ENCODE results near the gene RNF207.

DNA sequence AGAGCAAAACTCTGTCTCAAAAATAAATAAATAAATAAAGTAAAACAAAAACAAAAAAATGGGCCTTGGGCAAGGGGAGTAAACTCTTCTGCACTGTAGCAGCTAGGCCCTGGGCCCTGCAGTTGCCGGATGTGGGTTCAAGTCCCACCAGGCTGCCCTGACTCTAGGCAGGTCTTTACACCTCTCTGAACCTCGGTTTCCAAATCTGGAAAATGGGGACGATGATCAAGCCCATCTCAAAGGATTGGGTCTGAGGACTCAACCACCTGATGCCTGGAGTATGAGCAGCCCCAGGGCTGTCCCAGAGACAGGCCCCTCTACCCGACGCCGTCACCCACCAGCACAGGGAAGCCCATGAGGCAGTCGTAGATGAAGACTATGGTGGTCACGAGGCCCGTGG lies 47.5 kb downstream of the RNF207 start:
- TF ChIP-seq, protein P1, sequence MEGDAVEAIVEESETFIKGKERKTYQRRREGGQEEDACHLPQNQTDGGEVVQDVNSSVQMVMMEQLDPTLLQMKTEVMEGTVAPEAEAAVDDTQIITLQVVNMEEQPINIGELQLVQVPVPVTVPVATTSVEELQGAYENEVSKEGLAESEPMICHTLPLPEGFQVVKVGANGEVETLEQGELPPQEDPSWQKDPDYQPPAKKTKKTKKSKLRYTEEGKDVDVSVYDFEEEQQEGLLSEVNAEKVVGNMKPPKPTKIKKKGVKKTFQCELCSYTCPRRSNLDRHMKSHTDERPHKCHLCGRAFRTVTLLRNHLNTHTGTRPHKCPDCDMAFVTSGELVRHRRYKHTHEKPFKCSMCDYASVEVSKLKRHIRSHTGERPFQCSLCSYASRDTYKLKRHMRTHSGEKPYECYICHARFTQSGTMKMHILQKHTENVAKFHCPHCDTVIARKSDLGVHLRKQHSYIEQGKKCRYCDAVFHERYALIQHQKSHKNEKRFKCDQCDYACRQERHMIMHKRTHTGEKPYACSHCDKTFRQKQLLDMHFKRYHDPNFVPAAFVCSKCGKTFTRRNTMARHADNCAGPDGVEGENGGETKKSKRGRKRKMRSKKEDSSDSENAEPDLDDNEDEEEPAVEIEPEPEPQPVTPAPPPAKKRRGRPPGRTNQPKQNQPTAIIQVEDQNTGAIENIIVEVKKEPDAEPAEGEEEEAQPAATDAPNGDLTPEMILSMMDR (IDR thresholded peaks at IDR 0.05; ENCODE audit: poor library complexity, severe bottlenecking): no peak
- TF ChIP-seq, protein P2, sequence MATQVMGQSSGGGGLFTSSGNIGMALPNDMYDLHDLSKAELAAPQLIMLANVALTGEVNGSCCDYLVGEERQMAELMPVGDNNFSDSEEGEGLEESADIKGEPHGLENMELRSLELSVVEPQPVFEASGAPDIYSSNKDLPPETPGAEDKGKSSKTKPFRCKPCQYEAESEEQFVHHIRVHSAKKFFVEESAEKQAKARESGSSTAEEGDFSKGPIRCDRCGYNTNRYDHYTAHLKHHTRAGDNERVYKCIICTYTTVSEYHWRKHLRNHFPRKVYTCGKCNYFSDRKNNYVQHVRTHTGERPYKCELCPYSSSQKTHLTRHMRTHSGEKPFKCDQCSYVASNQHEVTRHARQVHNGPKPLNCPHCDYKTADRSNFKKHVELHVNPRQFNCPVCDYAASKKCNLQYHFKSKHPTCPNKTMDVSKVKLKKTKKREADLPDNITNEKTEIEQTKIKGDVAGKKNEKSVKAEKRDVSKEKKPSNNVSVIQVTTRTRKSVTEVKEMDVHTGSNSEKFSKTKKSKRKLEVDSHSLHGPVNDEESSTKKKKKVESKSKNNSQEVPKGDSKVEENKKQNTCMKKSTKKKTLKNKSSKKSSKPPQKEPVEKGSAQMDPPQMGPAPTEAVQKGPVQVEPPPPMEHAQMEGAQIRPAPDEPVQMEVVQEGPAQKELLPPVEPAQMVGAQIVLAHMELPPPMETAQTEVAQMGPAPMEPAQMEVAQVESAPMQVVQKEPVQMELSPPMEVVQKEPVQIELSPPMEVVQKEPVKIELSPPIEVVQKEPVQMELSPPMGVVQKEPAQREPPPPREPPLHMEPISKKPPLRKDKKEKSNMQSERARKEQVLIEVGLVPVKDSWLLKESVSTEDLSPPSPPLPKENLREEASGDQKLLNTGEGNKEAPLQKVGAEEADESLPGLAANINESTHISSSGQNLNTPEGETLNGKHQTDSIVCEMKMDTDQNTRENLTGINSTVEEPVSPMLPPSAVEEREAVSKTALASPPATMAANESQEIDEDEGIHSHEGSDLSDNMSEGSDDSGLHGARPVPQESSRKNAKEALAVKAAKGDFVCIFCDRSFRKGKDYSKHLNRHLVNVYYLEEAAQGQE (IDR thresholded peaks at IDR 0.05; ENCODE audit: borderline replicate concordance): no peak
- no peak for TF ChIP-seq EZH2 (IDR thresholded peaks at IDR 0.05; ENCODE audit: borderline replicate concordance, insufficient read depth, low read length, poor library complexity, severe bottlenecking)
- no peak for TF ChIP-seq EP300 (conservative IDR thresholded peaks at IDR 0.05; ENCODE audit: poor library complexity, severe bottlenecking)
- no peak for TF ChIP-seq POLR2AphosphoS5 (IDR thresholded peaks at IDR 0.05)
- TF ChIP-seq SMC3 (conservative IDR thresholded peaks at IDR 0.05; ENCODE audit: poor library complexity): no peak
- TF ChIP-seq TAF1 (IDR thresholded peaks at IDR 0.05; ENCODE audit: low read depth): no peak
- TF ChIP-seq RAD21 (conservative IDR thresholded peaks at IDR 0.05): no peak
- no peak for TF ChIP-seq MXI1 (conservative IDR thresholded peaks at IDR 0.05; ENCODE audit: poor library complexity, severe bottlenecking)
